HG03565 (cell line): ENCODE data around the gene HNRNPH3.

Experiments used
- ATAC-seq: cut with Tn5 transposase; IDR thresholded peaks from one replicate; pipeline ENCODE4 v1.9.1; 2021; ENCODE audit warnings: mild to moderate bottlenecking, moderate library complexity; ENCODE audit not compliant: unreplicated experiment

HNRNPH3 gene

GRCh38 chr10:68371604-68372003, 39.7 kb downstream of the HNRNPH3 start:
- no peak for ATAC-seq

DNA sequence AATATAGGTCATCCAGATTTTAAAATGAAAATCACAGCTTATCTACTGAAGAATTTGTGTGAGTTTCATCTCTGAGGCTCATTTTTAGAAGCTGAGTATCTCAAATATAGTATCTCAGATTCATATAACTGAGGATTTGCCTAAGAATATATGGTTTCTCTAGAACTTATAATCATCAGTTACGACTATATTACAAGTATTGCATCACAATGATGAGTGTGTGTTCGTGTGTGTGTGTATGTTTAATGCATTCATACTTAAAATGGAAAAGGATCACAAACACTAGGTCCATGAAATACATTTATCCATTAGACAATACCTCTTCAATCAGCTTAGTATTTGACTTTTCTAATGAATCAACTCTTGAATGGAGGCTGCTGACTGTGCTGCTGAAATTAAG, 53.9 kb downstream of the HNRNPH3 start:
- no peak for ATAC-seq
